A673 (cell line): Measurements from ENCODE around the gene DTWD1. TPM values are rescaled to one million over a fixed set of nuclear protein-coding genes. Genes with fewer than 3 reads are reported as not detected.
"Not testable (repeated sequence)": the region's sequence is repeated elsewhere in the genome, so short reads cannot be mapped to it uniquely, and the experiment has no call there.

Experiments used
- Bru-seq: library from RNA; stranded (reverse); fragments of 400-500 nt; gene quantifications from one replicate; lab custom pipeline; 2021; lab: Mats Ljungman, UMichigan
- BruChase-seq, 2 experiments: library from RNA; stranded (reverse); fragments of 400-500 nt; gene quantifications; one replicate each; lab custom pipeline; 2021; lab: Mats Ljungman, UMichigan
- BruUV-seq: library from RNA; stranded (reverse); fragments of 400-500 nt; replicated peaks from 2 replicates; lab custom pipeline; 2021; lab: Mats Ljungman, UMichigan
- CTCF ChIA-PET: fragments of 300-600 bp; sonication (Branson Sonifier 250); formaldehyde crosslinking; loops from one replicate; lab custom pipeline; 2022; ENCODE audit warnings: antibody characterized with exemption; lab: Charles Lee
- POLR2A ChIA-PET: fragments of 300-600 bp; sonication (Branson Sonifier 250); formaldehyde crosslinking; loops from one replicate; lab custom pipeline; 2022; ENCODE audit warnings: antibody characterized with exemption; ENCODE audit not compliant: low non-redundant PET; lab: Charles Lee
- DNase-seq: peaks from one replicate; pipeline ENCODE4 v3.0.0-alpha.2; 2015; ENCODE audit warnings: low spot score
- H3K27ac ChIP-seq: fragments of 200-600 bp; sonication (generic); 2 replicates; pipeline ENCODE4 v1.5.1; 2016; ENCODE audit warnings: mixed run types, low read depth, mild to moderate bottlenecking, mixed read lengths, antibody characterized with exemption, low read length; ENCODE audit not compliant: poor library complexity, severe bottlenecking
- H3K27me3 ChIP-seq: fragments of 200-600 bp; sonication (generic); replicated peaks from 2 replicates; pipeline ENCODE4 v1.6.1; 2017; ENCODE audit warnings: mixed run types, low read depth, mild to moderate bottlenecking, mixed read lengths, antibody characterized with exemption, low read length; ENCODE audit not compliant: insufficient read depth, poor library complexity
- H3K36me3 ChIP-seq: fragments of 200-600 bp; sonication (generic); 2 replicates; pipeline ENCODE4 v1.6.1; 2016; ENCODE audit warnings: mixed run types, mild to moderate bottlenecking, mixed read lengths, antibody characterized with exemption, low read length; ENCODE audit not compliant: insufficient read depth, poor library complexity, severe bottlenecking
- H3K4me1 ChIP-seq: fragments of 200-600 bp; sonication (generic); 2 replicates; pipeline ENCODE4 v1.6.1; 2017; ENCODE audit warnings: mixed run types, mild to moderate bottlenecking, mixed read lengths, antibody characterized with exemption, low read length; ENCODE audit not compliant: insufficient read depth, poor library complexity, severe bottlenecking
- H3K4me3 ChIP-seq: fragments of 200-600 bp; sonication (generic); 2 replicates; pipeline ENCODE4 v1.5.1; 2016; ENCODE audit warnings: low read depth, mixed run types, mild to moderate bottlenecking, mixed read lengths, low read length; ENCODE audit not compliant: poor library complexity, severe bottlenecking
- H3K9me3 ChIP-seq: fragments of 200-600 bp; sonication (generic); 2 replicates; pipeline ENCODE4 v1.6.1; 2016; ENCODE audit warnings: mixed run types, low read depth, mild to moderate bottlenecking, mixed read lengths, antibody characterized with exemption, low read length; ENCODE audit not compliant: poor library complexity, severe bottlenecking
- EZH2 ChIP-seq: fragments of 200-600 bp; sonication (generic); IDR thresholded peaks from 2 replicates; pipeline ENCODE4 v1.6.1; 2017; ENCODE audit warnings: borderline replicate concordance, low read depth, mild to moderate bottlenecking, mixed read lengths, antibody characterized with exemption, low read length; ENCODE audit not compliant: poor library complexity, severe bottlenecking
- intact Hi-C: fragments of 100-400 bp; cut with micrococcal nuclease; formaldehyde crosslinking; loops from one replicate; pipeline ENCODE4 v1.10.0; 2022; ENCODE audit not compliant: unreplicated experiment
- long read RNA-seq: library from polyadenylated mRNA; stranded (forward); transcript quantifications from one replicate; pipeline ENCODE4 v2.0.0, GENCODE V29; 2022
- total RNA-seq: library from RNA; stranded (reverse); gene quantifications from 2 replicates; pipeline ENCODE4 v1.2.3, GENCODE V29; 2021
- TF ChIP-seq, protein P1 (sequence below): fragments of 300-800, 200-600 bp; sonication (generic); conservative IDR thresholded peaks from 2 replicates; pipeline ENCODE4 v1.5.1; 2017; ENCODE audit warnings: low read depth, mild to moderate bottlenecking, antibody characterized with exemption, low read length, moderate library complexity, mixed read lengths

Gene DTWD1, protein sequence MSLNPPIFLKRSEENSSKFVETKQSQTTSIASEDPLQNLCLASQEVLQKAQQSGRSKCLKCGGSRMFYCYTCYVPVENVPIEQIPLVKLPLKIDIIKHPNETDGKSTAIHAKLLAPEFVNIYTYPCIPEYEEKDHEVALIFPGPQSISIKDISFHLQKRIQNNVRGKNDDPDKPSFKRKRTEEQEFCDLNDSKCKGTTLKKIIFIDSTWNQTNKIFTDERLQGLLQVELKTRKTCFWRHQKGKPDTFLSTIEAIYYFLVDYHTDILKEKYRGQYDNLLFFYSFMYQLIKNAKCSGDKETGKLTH
- 16.5 and 18.0 TPM in 2 replicates for total RNA-seq
- Bru-seq, nascent RNA, result percentile 74 among the genes with signal in this experiment
- BruChase-seq, experiment 1, labeled RNA remaining after a 2-hour chase, result percentile 66 among the genes with signal in this experiment
- percentile 57 among the genes with signal in this experiment for BruChase-seq, experiment 2, labeled RNA remaining after a 6-hour chase
- long read RNA-seq, full-length matches to known transcripts, result 16 of 24 reads
- long read RNA-seq, partial matches to known transcripts, result 0 of 24 reads
- long read RNA-seq, other reads (novel, unspliced or antisense), result 8 of 24 reads

DNA sequence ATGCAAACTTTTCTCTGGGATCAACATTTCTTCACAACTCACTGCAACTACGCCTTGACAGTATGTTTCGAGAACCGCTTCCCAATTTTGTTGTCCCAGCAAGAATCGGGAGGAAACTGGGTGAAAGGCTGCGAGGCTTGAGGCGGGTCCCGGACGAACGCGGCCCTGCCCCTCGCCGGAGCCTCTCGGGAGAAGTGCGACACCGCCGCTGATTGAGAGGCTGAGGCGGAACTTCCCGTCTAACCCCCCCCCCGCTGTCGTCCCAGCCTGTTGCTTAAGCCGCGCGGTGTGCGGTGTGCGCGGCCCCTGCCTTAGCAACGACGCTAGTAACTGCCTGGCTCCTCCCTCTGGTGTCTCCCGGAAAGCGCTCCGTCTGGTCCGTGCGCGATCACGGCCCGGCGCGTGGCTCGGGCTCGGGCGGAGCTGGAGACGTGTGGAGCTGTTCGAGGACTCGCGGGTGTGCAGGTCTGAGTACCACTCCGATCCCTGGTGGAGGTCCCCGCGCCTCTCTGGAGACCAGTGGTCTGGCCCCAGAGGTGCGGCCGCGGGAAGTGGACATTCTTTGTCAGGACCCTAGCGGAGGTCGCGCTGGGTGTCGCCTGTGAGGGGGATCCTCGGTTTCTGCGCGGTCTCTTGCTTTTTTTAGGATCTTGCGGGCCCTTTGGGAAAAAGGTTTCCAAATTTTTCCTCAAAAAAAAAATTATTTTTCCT is at the start of gene DTWD1, which contains the start of gene FAM227B:
TSS of gene DTWD1 (plus strand) at position 391 of the 711 bp plus-strand sequence. CDS start 4,120 bp downstream, outside the sequence.
TSS of gene FAM227B (minus strand) at position 161 of the 711 bp plus-strand sequence. CDS start 5,647 bp downstream, outside the sequence.
- H3K27me3 ChIP-seq, result no peaks in the 10 kb centered on the region
- intact Hi-C loops, result loop anchor here (10.0 kb wide), 1 partner anchor 64 kb away; no protein-coding TSS in a partner anchor
- peak within 1 kb of the TSS; percentile 90 for H3K27ac ChIP-seq
- peak; percentile 99 for DNase-seq
- no peak for TF ChIP-seq EZH2
- peaks cover 5% of the 10 kb centered on the region for H3K9me3 ChIP-seq
- H3K36me3 ChIP-seq, result peaks cover 12% of the 10 kb centered on the region
- ChIA-PET POLR2A (no interaction called here), CTCF (no interaction called here)
- H3K4me3 ChIP-seq, result peak within 1 kb of the TSS; percentile 67
- no TSS peak for BruUV-seq
- H3K4me1 ChIP-seq, result peaks cover 8% of the 10 kb centered on the region

DNA sequence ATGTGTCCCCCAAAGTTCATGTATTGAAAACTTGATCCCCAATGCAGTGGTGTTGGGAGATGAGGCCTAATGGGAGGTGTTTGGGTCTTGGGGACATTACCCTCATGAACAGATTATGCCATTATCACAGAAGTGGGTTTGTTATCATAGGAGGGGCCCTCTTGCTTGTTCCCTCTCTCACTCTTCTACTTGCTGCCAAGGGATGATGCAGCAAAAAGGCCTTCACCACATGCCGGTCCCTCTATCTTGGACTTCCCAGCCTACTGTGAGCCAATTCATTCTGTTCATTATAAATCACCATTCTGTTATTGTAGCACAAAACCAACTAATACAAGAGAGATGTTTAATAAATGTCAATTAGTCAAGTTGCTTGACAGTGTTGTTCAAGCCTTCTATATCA is 47.4 kb upstream of the DTWD1 start:
- TF ChIP-seq, protein P1, sequence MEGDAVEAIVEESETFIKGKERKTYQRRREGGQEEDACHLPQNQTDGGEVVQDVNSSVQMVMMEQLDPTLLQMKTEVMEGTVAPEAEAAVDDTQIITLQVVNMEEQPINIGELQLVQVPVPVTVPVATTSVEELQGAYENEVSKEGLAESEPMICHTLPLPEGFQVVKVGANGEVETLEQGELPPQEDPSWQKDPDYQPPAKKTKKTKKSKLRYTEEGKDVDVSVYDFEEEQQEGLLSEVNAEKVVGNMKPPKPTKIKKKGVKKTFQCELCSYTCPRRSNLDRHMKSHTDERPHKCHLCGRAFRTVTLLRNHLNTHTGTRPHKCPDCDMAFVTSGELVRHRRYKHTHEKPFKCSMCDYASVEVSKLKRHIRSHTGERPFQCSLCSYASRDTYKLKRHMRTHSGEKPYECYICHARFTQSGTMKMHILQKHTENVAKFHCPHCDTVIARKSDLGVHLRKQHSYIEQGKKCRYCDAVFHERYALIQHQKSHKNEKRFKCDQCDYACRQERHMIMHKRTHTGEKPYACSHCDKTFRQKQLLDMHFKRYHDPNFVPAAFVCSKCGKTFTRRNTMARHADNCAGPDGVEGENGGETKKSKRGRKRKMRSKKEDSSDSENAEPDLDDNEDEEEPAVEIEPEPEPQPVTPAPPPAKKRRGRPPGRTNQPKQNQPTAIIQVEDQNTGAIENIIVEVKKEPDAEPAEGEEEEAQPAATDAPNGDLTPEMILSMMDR, result no peak
- no peak for TF ChIP-seq EZH2
- ChIA-PET CTCF (no interaction called here), POLR2A (no interaction called here)
- no TSS peak for BruUV-seq
- Histone ChIP-seq H3K4me1 (peaks cover 4% of the 10 kb centered on the region), H3K36me3 (no peaks in the 10 kb centered on the region), H3K9me3 (no peaks in the 10 kb centered on the region), H3K4me3 (no peak overlapping the region), H3K27ac (no peak overlapping the region), H3K27me3 (no peaks in the 10 kb centered on the region)
- DNase-seq, result no peak
- intact Hi-C loops, result no loop called here

DNA sequence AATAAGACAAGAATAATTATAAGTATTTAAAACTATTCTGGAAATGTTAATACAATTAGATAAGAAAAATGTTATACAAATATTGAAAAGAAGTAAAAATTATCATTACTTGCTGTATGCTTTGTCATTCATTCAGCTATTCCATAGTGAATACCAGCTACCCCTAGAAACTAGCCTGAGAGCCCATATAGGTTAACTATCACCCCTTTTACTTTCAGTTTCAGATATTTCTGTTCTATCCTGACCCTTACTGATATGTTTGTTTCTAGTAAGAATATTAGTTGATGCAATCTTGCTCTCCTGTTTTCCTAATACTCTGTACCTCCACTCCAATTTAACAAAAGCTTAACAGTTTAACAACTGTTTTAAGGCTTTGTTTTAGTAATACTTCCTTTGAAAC is 31.8 kb upstream of the DTWD1 start:
- H3K27me3 ChIP-seq, result no peaks in the 10 kb centered on the region
- no peaks in the 10 kb centered on the region for H3K36me3 ChIP-seq
- no peaks in the 10 kb centered on the region for H3K4me1 ChIP-seq
- CTCF ChIA-PET, result no interaction called here
- POLR2A ChIA-PET, result no interaction called here
- TF ChIP-seq EZH2, result no peak
- TF ChIP-seq, protein P1, result no peak
- no peak for DNase-seq
- BruUV-seq, result no TSS peak
- intact Hi-C loops, result no loop called here
- H3K27ac ChIP-seq, result no peak overlapping the region
- no peak overlapping the region for H3K4me3 ChIP-seq
- H3K9me3 ChIP-seq, result no peaks in the 10 kb centered on the region

DNA sequence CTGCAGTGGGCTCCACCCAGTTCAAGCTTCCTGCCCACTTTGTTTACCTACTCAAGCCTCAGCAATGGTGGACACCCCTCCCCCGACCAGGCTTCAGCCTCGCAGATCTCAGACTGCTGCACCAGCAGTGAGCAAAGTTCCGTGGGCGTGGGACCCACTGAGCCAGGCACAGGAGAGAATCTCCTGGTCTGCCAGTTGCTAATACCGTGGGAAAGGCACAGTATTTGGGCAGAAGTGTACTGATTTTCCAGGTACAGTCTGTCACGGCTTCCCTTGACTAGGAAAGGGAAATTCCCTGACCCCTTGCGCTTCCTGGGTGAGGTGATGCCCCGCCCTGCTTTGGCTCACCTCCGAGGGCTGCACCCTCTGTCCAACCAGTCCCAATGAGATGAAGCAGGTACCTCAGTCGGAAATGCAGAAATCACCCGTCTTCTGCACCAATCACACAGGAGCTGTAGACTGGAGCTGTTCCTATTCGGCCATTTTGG is 28.0 kb upstream of the DTWD1 start:
- intact Hi-C loops, H3K36me3 ChIP-seq, H3K4me3 ChIP-seq, H3K27ac ChIP-seq, POLR2A ChIA-PET, CTCF ChIA-PET, H3K4me1 ChIP-seq, BruUV-seq, DNase-seq, H3K9me3 ChIP-seq, H3K27me3 ChIP-seq: not testable (repeated sequence)
